Effector memory CD4-positive, alpha-beta T cell (primary cell): Measurements from ENCODE around the gene DOCK8.
A peak's percentile ranks its signal among the peaks of the same experiment; 100 is the strongest.

Experiments
- DNase-seq, 3 donors: peaks; one replicate each; pipeline ENCODE4 v3.0.0-alpha.2; 2020
- H3K27ac ChIP-seq: 2 replicates; pipeline ENCODE4 v1.7.0; 2013; ENCODE audit warnings: mild to moderate bottlenecking, low read length, moderate library complexity; ENCODE audit not compliant: insufficient read depth, poor library complexity, severe bottlenecking
- H3K27me3 ChIP-seq: replicated peaks from 2 replicates; pipeline ENCODE4 v1.7.0; 2013; ENCODE audit warnings: mild to moderate bottlenecking, low read length; ENCODE audit not compliant: insufficient read depth, control insufficient read depth, poor library complexity, severe bottlenecking
- H3K36me3 ChIP-seq: 2 replicates; pipeline ENCODE4 v1.7.0; 2013; ENCODE audit warnings: mild to moderate bottlenecking, low read length, moderate library complexity; ENCODE audit not compliant: control insufficient read depth, insufficient read depth
- H3K4me1 ChIP-seq: 2 replicates; pipeline ENCODE4 v1.7.0; 2013; ENCODE audit warnings: low read length, mild to moderate bottlenecking; ENCODE audit not compliant: control insufficient read depth, insufficient read depth, poor library complexity, severe bottlenecking
- H3K4me3 ChIP-seq: 2 replicates; pipeline ENCODE4 v1.7.0; 2013; ENCODE audit warnings: low read length, low read depth, mild to moderate bottlenecking; ENCODE audit not compliant: insufficient read depth, poor library complexity, severe bottlenecking
- H3K9me3 ChIP-seq: 2 replicates; pipeline ENCODE4 v1.7.0; 2013; ENCODE audit warnings: mild to moderate bottlenecking, low read length, moderate library complexity; ENCODE audit not compliant: control insufficient read depth

DOCK8 gene

GRCh38 chr9:462606-463005, 247.9 kb downstream of the DOCK8 start:
- Histone ChIP-seq H3K36me3 (peaks cover 55% of the 10 kb centered on the region), H3K4me1 (no peaks in the 10 kb centered on the region), H3K9me3 (no peaks in the 10 kb centered on the region), H3K27ac (no peak overlapping the region), H3K4me3 (no peak overlapping the region), H3K27me3 (no peaks in the 10 kb centered on the region)
- no peak for DNase-seq

GRCh38 chr9:463455-464171, 248.9 kb downstream of the DOCK8 start:
- Histone ChIP-seq H3K27ac (no peak overlapping the region), H3K9me3 (no peaks in the 10 kb centered on the region), H3K4me3 (no peak overlapping the region), H3K4me1 (no peaks in the 10 kb centered on the region), H3K27me3 (no peaks in the 10 kb centered on the region), H3K36me3 (peaks cover 49% of the 10 kb centered on the region)
- no peak for DNase-seq

- H3K27me3 ChIP-seq = no peaks in the 10 kb centered on the region
- no peaks in the 10 kb centered on the region for H3K9me3 ChIP-seq
- H3K4me1 ChIP-seq = peaks cover 8% of the 10 kb centered on the region
- H3K27ac ChIP-seq = no peak overlapping the region
- DNase-seq = no peak
- H3K36me3 ChIP-seq = peaks cover 40% of the 10 kb centered on the region
- no peak overlapping the region for H3K4me3 ChIP-seq
These were observed 252.1 kb downstream of the DOCK8 start for GRCh38 chr9:466747-467146.

GRCh38 chr9:468766-469426, 254.2 kb downstream of the DOCK8 start:
- H3K36me3 ChIP-seq = peaks cover 22% of the 10 kb centered on the region
- H3K4me1 ChIP-seq = peaks cover 8% of the 10 kb centered on the region
- no peak for DNase-seq
- no peaks in the 10 kb centered on the region for H3K27me3 ChIP-seq
- peak overlapping the region; percentile 58 for H3K4me3 ChIP-seq
- H3K9me3 ChIP-seq = no peaks in the 10 kb centered on the region
- peak overlapping the region; percentile 48 for H3K27ac ChIP-seq

- peak overlapping the region; percentile 61 for H3K27ac ChIP-seq
- H3K36me3 ChIP-seq = peaks cover 12% of the 10 kb centered on the region
These were observed 255.2 kb downstream of the DOCK8 start for GRCh38 chr9:469672-470551.

GRCh38 chr9:470552-471194, 256.0 kb downstream of the DOCK8 start:
- Histone ChIP-seq H3K9me3 (no peaks in the 10 kb centered on the region), H3K4me1 (peaks cover 8% of the 10 kb centered on the region), H3K27ac (peak overlapping the region; percentile 61), H3K27me3 (no peaks in the 10 kb centered on the region), H3K4me3 (peak overlapping the region; percentile 58), H3K36me3 (peaks cover 4% of the 10 kb centered on the region)
- peak in 1 of 3 donors; percentile 16 for DNase-seq

More at GRCh38 chr9:469672-470551, 255.2 kb downstream of the DOCK8 start:
- peaks cover 8% of the 10 kb centered on the region for H3K4me1 ChIP-seq
- H3K4me3 ChIP-seq = peak overlapping the region; percentile 58
- H3K9me3 ChIP-seq = no peaks in the 10 kb centered on the region
- peak; percentile 70 to 84 (median 82) for DNase-seq
- H3K27me3 ChIP-seq = no peaks in the 10 kb centered on the region

GRCh38 chr9:471320-471719, 256.7 kb downstream of the DOCK8 start:
- Histone ChIP-seq H3K36me3 (no peaks in the 10 kb centered on the region), H3K4me3 (no peak overlapping the region), H3K27me3 (no peaks in the 10 kb centered on the region), H3K4me1 (peaks cover 8% of the 10 kb centered on the region), H3K27ac (no peak overlapping the region), H3K9me3 (no peaks in the 10 kb centered on the region)
- DNase-seq = no peak

GRCh38 chr9:472479-473075, 257.9 kb downstream of the DOCK8 start:
- no peak overlapping the region for H3K27ac ChIP-seq
- no peak overlapping the region for H3K4me3 ChIP-seq
- no peaks in the 10 kb centered on the region for H3K27me3 ChIP-seq
- no peaks in the 10 kb centered on the region for H3K36me3 ChIP-seq
- no peaks in the 10 kb centered on the region for H3K9me3 ChIP-seq
- peaks cover 8% of the 10 kb centered on the region for H3K4me1 ChIP-seq
- DNase-seq = no peak

- H3K4me3 ChIP-seq = no peak overlapping the region
These were observed 262.5 kb downstream of the DOCK8 start for GRCh38 chr9:477193-477592.

More at GRCh38 chr9:477193-477592, 262.5 kb downstream of the DOCK8 start:
- DNase-seq = no peak
- no peaks in the 10 kb centered on the region for H3K9me3 ChIP-seq
- H3K36me3 ChIP-seq = no peaks in the 10 kb centered on the region
- H3K27me3 ChIP-seq = no peaks in the 10 kb centered on the region
- no peak overlapping the region for H3K27ac ChIP-seq
- no peaks in the 10 kb centered on the region for H3K4me1 ChIP-seq
